Muscle of leg (tissue), 11 donors: ENCODE data around the gene FYB1. TPM values are rescaled to one million over a fixed set of nuclear protein-coding genes. Genes with fewer than 3 reads are reported as not detected.
A peak's percentile ranks its signal among the peaks of the same experiment; 100 is the strongest.
"Not testable (repeated sequence)": the region's sequence is repeated elsewhere in the genome, so short reads cannot be mapped to it uniquely, and the experiment has no call there.

Experiments
- DNase-seq: peaks from one replicate; pipeline ENCODE4 v3.0.0; 2013
- H3K27ac ChIP-seq: one replicate; pipeline ENCODE4 v1.5.1; 2013; ENCODE audit warnings: mild to moderate bottlenecking, low read length, control low read depth
- H3K27me3 ChIP-seq: one replicate; pipeline ENCODE4 v1.6.1; 2013; ENCODE audit warnings: low read length; ENCODE audit not compliant: control insufficient read depth, insufficient read depth
- H3K36me3 ChIP-seq: one replicate; pipeline ENCODE4 v1.6.1; 2013; ENCODE audit warnings: low read length; ENCODE audit not compliant: control insufficient read depth, insufficient read depth
- H3K4me1 ChIP-seq: one replicate; pipeline ENCODE4 v1.6.1; 2013; ENCODE audit warnings: low read length; ENCODE audit not compliant: control insufficient read depth, insufficient read depth
- H3K4me3 ChIP-seq: one replicate; pipeline ENCODE4 v1.5.1; 2013; ENCODE audit warnings: low read length, control low read depth
- H3K9me3 ChIP-seq: replicated peaks from 2 replicates; pipeline ENCODE4 v1.6.1; 2013; ENCODE audit warnings: low read depth, low read length; ENCODE audit not compliant: control insufficient read depth
- WGBS: methylation state at CpG from one replicate; pipeline ENCODE4 v1.1.5; 2013; ENCODE audit warnings: missing lambda C conversion rate; ENCODE audit not compliant: insufficient coverage; 5-methylcytosine and 5-hydroxymethylcytosine counted together
- polyA plus RNA-seq, 8 donors: library from polyadenylated mRNA; unstranded; fragments of 120-200 nt; gene quantifications; one replicate each; pipeline versions ENCODE4 v1.2.1 to v1.2.3, GENCODE V29; 2013; ENCODE audit warnings: inconsistent platforms in 1 of 8, low replicate concordance in 1 of 8; ENCODE audit not compliant: insufficient read length in 8 of 8, insufficient read depth in 1 of 8
- total RNA-seq: library from RNA; stranded (reverse); fragments of 120-200 nt; gene quantifications from one replicate; pipeline ENCODE4 v1.2.4, GENCODE V29; 2013

Gene FYB1
- total and polyA plus RNA-seq, 9 donors: 1.4 to 3.0 (median 1.9) TPM

DNA sequence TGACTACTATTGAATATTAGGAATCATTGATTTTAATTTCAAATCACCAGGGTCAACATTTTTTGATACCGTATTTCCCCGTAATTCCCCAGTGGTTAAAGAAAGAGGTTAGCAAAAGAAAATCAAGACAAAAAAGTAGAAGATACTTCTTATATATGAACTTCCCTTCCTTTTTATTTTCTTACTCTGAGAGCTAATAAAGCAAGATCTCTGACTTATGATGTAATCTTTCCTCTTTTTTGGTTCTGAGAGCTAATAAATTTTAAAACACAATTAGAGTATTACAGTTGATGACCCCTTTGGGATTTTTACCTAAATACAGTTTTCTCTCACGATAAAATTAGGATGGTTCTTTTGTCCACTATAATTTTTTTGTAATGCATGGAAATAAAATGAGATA, 9.2 kb upstream of the FYB1 start:
- no peak overlapping the region for H3K27ac ChIP-seq
- H3K36me3 ChIP-seq: no peaks in the 10 kb centered on the region
- H3K4me3 ChIP-seq: no peak overlapping the region
- H3K9me3 ChIP-seq: no peaks in the 10 kb centered on the region
- no CpG with 5 or more reads among the region's 3 CpGs for WGBS
- no peaks in the 10 kb centered on the region for H3K4me1 ChIP-seq
- no peaks in the 10 kb centered on the region for H3K27me3 ChIP-seq
- no peak for DNase-seq

DNA sequence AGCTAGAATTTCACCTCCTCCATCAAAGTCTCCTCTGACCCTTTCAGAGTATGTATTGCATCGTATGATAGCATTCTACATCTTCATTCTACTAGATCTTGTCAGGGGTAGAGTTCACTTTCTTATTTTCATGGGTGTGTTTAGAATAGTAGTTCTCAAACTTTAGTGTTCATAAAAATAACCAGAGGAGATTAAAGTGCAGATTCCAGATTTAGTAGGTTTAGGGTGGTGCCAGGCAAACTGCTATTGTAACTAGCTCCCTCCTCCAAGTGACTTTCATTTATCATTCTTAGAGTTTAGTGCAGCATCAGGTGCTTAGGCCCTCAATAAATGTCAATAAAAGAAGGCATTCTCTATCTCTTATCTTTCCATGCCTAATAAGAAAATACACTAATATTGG, 7.2 kb upstream of the FYB1 start:
- H3K36me3 ChIP-seq: no peaks in the 10 kb centered on the region
- no CpG with 5 or more reads among the region's 1 CpG for WGBS
- H3K27me3 ChIP-seq: no peaks in the 10 kb centered on the region
- H3K9me3 ChIP-seq: no peaks in the 10 kb centered on the region
- no peak for DNase-seq
- H3K4me3 ChIP-seq: no peak overlapping the region
- H3K4me1 ChIP-seq: no peaks in the 10 kb centered on the region
- H3K27ac ChIP-seq: no peak overlapping the region

DNA sequence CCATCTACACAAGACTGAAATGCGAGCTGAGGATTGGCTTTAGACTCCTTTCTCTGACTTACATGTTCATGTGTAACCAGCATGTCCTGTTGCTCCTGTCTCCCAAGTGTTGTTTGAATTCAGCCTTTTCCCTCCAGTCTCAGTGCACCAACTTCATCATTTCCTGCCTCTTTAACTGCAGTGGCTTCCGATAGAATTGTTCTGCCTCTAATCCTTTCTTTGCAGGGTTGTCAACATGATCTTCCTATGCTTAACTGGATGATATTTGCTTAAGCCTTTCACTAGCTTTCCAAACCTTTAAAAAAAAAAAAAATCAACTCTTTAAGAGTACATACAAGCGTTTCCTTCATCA, 6.7 kb upstream of the FYB1 start:
- Histone ChIP-seq H3K4me1 (no peaks in the 10 kb centered on the region), H3K36me3 (no peaks in the 10 kb centered on the region), H3K27me3 (no peaks in the 10 kb centered on the region), H3K9me3 (no peaks in the 10 kb centered on the region), H3K4me3 (no peak overlapping the region), H3K27ac (no peak overlapping the region)
- DNase-seq: no peak
- 85% methylated on average over 3 of the region's 3 CpGs for WGBS

DNA sequence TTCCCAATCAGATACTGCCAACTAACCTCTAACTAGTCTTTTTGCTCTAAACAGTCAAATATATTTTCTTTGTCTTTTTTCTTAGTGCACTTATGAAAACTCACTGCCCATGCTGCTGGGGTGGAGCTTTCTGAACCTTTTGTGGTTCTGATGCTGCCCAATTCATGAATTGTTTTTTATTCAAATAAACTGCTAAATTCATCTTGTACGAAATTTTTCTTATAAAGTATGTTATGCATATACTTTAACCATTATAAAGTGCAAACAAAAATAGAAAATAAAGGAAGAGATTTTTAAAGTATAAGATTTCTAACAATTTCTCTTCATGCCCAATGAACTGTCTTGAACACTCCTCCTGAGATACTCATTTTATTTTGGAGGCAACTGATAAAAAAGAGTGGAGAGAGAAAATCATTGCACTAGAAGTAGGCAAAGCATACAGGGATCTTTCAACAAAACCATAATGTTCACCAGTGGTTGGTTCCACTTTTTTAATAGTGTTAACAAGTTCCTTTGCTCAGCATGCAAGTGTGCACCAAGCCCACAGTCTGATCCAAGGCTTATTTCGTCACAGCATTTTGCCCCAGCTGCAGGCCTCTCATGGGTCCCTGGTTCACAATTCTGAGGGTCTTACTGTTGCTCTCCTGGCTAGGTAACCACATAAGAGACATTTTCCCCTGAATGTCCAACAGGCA, 6.2 kb upstream of the FYB1 start:
- Histone ChIP-seq H3K4me3 (no peak overlapping the region), H3K9me3 (no peaks in the 10 kb centered on the region), H3K4me1 (no peaks in the 10 kb centered on the region), H3K27ac (no peak overlapping the region), H3K27me3 (no peaks in the 10 kb centered on the region), H3K36me3 (no peaks in the 10 kb centered on the region)
- no peak for DNase-seq
- 79% methylated on average over 1 of the region's 2 CpGs for WGBS

DNA sequence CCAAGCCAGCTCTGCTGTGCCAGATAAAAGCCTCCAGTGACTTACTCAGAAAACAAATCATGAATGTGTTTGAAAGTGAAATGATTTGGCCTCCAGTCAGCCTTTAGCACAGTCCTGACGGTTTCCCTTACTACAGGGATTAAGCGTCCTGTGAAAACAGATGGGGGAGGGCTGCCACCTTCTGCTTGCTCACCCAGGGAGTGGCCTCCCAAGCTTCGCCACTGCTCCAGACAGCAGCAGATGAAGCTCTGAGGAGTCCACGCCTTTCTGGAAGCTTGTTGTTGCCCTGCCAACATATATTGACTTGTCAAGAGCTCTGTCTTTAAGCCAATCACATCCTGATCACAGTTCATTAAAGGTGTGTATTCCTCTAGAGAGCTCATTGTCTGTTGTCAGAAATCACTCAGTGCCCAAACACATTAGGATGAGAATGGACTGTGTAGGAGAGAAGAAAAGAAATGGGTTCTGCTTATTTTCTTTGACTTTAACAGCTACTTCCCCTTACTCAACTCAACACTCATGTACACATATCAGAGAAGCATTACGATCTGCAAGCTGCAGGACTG, 4.9 kb upstream of the FYB1 start:
- Histone ChIP-seq H3K27me3 (no peaks in the 10 kb centered on the region), H3K4me3 (no peak overlapping the region), H3K36me3 (no peaks in the 10 kb centered on the region), H3K9me3 (no peaks in the 10 kb centered on the region), H3K27ac (peak overlapping the region; percentile 38), H3K4me1 (peaks cover 6% of the 10 kb centered on the region)
- peak; percentile 51 for DNase-seq
- 7% methylated on average over 4 of the region's 5 CpGs for WGBS

DNA sequence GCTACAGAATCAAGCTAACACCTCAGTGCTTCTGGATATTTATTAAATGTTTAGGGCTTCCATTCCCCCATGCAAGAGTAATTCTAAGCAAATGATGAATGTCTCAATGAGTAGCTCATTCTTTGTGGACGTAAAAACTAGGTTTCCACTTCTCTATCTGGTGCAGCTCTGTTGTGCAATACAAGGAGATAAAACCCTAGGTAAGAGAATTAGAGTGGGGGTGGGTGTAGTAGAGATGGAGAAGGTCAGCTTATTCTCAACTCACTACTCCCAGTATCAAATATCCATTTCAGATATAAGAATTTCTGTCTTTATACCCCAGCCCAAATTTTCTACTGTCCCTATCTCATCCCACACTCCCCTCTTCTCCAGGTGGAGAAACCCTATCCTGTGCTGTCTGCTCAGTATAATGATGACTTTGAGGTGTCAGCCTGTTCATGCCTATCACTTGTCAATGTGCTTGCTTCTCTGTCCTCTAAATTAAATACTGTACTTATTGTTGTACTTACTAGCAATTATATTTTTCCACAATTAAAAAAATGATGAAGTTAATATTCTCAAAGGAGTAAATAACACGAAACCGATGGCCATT, 4.3 kb upstream of the FYB1 start:
- no peaks in the 10 kb centered on the region for H3K27me3 ChIP-seq
- WGBS: no CpG with 5 or more reads among the region's 3 CpGs
- no peaks in the 10 kb centered on the region for H3K9me3 ChIP-seq
- no peak overlapping the region for H3K27ac ChIP-seq
- H3K4me3 ChIP-seq: no peak overlapping the region
- DNase-seq: no peak
- H3K36me3 ChIP-seq: no peaks in the 10 kb centered on the region
- H3K4me1 ChIP-seq: peaks cover 10% of the 10 kb centered on the region

DNA sequence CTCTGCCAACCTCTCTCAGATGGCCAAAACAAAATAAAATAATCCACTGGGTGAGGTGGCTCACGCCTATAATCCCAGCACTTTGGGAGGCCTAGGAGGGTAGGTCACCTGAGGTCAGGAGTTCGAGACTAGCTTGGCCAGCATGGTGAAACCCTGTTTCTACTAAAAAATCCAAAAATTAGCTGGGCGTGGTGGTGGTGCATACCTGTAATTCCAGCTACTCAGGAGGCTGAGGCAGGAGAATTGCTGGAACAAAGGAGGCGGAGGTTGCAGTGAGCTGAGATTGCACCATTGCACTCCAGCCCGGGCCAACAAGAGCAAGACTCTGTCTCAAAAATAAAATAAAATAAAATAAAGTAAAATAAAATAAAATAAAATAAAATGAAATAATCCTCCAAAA, 2.3 kb upstream of the FYB1 start:
- not testable (repeated sequence) for H3K27ac ChIP-seq, H3K9me3 ChIP-seq, H3K4me3 ChIP-seq, H3K36me3 ChIP-seq, H3K27me3 ChIP-seq, DNase-seq
- no CpG with 5 or more reads among the region's 5 CpGs for WGBS
- peaks cover 10% of the 10 kb centered on the region for H3K4me1 ChIP-seq

DNA sequence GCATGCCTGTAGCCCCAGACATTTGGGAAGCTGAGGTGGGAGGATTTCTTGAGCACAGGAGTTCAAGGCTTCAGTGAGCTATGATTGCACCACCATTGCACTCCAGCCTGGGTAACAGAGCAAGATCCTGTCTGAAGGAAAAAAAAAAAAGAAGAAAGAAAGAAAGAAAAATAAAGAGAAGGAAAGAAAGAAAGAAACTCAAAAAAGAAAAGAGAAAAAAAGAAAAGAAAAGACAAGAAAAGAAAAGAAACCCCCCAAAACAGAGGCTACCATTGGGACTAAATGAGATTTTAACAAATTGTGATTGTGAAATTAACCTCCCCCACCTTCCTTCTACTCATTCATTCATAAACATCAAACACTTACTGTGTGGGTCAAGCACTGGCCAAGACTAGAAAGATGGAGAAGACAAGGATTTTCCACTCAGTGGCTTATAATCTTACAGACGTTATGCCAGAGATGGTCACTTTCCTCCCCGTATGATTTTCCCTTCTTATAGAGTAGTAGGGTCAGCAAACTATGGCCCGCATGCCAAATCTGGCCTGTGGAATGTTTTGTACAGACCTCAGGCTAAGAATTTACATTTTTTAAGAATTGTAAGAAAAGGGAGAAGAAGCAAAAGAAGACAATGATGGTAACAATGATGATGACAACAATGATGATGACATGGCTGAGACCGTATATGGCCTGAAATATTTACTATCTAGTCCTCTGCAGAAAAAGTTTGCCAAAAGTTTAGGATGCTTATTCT, 1.1 kb upstream of the FYB1 start:
- no peaks in the 10 kb centered on the region for H3K36me3 ChIP-seq
- no peaks in the 10 kb centered on the region for H3K27me3 ChIP-seq
- no peak for DNase-seq
- no peak overlapping the region for H3K4me3 ChIP-seq
- 83% methylated on average over 1 of the region's 4 CpGs for WGBS
- H3K9me3 ChIP-seq: no peaks in the 10 kb centered on the region
- peaks cover 10% of the 10 kb centered on the region for H3K4me1 ChIP-seq
- no peak overlapping the region for H3K27ac ChIP-seq

DNA sequence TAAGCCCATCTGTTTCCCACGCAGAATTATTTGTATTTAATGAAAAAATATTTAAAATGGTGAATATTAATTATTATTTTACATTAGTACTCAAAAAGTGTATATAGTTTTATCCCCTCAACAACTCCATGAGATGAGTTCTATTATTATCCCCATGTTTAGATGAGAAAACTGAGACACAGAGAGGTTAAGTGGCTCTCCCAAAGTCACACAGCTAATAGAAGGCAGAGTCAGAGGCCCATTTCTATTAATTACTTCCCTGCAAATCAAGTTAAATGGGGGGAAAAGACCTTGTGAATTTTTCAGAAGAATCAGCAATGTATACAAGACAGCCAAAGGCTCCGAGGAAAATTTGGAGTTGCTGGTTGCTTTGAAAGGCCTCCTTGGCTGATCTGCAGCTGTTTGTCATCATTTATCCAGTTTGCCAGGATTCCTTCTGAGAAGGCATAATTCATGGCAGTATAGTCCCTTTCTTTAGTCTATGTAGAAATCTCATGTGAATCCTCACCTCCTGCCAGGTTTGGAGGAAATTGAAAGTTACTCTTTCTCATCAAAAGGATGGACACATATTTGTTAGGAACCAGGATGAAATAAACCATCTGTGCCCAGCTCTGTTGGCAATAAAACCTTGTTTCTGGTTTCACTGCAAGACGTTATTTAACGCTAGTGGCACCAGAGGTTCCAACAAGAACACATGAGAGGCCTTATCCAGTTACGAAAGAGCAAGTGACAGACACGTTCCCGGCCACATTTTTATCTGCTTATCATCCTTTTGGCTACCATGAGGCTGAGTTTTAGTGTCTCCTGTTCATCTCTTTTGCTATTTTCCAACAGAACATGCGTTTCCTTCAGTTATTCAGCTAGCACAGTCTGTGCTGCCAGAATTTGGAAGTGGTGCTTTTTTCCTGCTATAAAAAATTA, 621 bp downstream of the FYB1 start:
- Histone ChIP-seq H3K36me3 (no peaks in the 10 kb centered on the region), H3K4me3 (no peak overlapping the region), H3K27me3 (no peaks in the 10 kb centered on the region), H3K9me3 (no peaks in the 10 kb centered on the region), H3K4me1 (peaks cover 10% of the 10 kb centered on the region), H3K27ac (peak overlapping the region; percentile 63)
- WGBS: 13% methylated on average over 5 of the region's 8 CpGs
- peak; percentile 95 for DNase-seq
